Measurements from ENCODE around the gene NEDD4. TPM values are rescaled to one million over a fixed set of nuclear protein-coding genes. Genes with fewer than 3 reads are reported as not detected.

The NEDD4 gene
- total and polyA plus RNA-seq, 2 of the 4 experiments (the other 2 are of a cell fraction) = 27.4 to 80.7 TPM

DNA sequence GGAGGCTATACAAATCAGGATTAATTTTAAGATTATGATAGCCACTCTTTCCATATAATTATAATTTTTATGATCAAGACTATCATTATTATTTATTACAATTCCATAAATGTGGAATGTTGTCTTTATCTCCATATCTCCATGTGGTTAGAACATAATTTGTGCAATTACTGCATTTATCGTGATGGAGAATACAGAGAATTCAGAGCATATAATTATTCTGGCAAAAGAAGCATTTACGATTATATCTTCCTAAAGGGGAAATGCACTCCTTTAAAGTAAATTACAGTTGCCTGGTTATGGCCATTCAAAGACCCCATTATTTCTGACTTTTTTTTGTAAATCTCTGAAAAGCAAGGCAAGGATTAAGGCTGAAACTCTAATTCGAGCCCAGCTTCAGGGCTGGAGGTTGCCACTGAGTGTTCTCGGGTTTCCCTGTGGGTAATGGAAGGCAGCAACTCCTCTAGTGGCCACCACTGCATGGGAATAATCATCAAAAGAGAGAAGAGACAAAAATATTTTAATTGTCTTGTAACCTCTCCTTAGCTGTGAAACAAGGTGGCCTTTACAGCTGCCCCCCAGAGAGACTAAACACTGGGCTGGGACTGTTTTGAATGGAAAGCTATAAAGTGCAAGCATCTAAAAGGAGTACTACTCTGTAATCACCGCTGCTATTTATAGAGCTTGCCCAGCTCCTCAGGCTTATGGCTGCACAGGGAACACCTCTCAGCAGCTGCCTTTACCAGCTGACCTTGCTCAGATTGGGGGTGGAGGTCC lies 190.6 kb downstream of the NEDD4 start:
- H2BK120ac ChIP-seq (ENCODE audit: low read depth, low read length) = no peak overlapping the region
- POLR2A ChIA-PET (ENCODE audit: unreplicated experiment) = no interaction called here
- no peak overlapping the region for H2AFZ ChIP-seq (replicated peaks; ENCODE audit: low read length, poor library complexity)
- BruUV-seq (replicated peaks) = no TSS peak
- H3K4me2 ChIP-seq (ENCODE audit: low read depth, low read length) = no peak overlapping the region
- H3K9me3 ChIP-seq (ENCODE audit: control insufficient read depth, insufficient read depth, low read length) = no peaks in the 10 kb centered on the region
- H3K79me1 ChIP-seq (ENCODE audit: low read depth in 1 of 2, low read length in 2 of 2) = no peaks in the 10 kb centered on the region
- no peak overlapping the region for H3K23ac ChIP-seq (ENCODE audit: low read depth, low read length)
- H3K4ac ChIP-seq (ENCODE audit: low read depth, low read length) = no peak overlapping the region
- no peak overlapping the region for H3K56ac ChIP-seq (ENCODE audit: extremely low read depth, insufficient read depth, low read length)
- H3K14ac ChIP-seq (replicated peaks; ENCODE audit: low read depth, low read length) = no peak overlapping the region
- H3K36me3 ChIP-seq (ENCODE audit: control insufficient read depth, insufficient read depth, low read length) = no peaks in the 10 kb centered on the region
- no peak overlapping the region for H2BK5ac ChIP-seq (ENCODE audit: low read depth, low read length, poor library complexity, severe bottlenecking)
- H2BK15ac ChIP-seq (ENCODE audit: low read depth, low read length) = no peak overlapping the region
- H4K20me1 ChIP-seq (ENCODE audit: insufficient read depth, low read length) = no peaks in the 10 kb centered on the region
- TF ChIP-seq RFX5 (IDR thresholded peaks at IDR 0.05; ENCODE audit: low read depth, low read length) = no peak
- TF ChIP-seq RCOR1 (IDR thresholded peaks at IDR 0.05; ENCODE audit: insufficient replicate concordance, low read length) = no peak
- no peak for TF ChIP-seq MAFK (IDR thresholded peaks at IDR 0.05; ENCODE audit: low read depth, low read length)
- TF ChIP-seq FOS (IDR thresholded peaks at IDR 0.05; ENCODE audit: low read depth, low read length) = no peak
- TF ChIP-seq CHD1 (IDR thresholded peaks at IDR 0.05; ENCODE audit: low read depth, low read length) = no peak
- TF ChIP-seq RAD21 (IDR thresholded peaks at IDR 0.05; ENCODE audit: low read length) = no peak
- TF ChIP-seq MXI1 (IDR thresholded peaks at IDR 0.05; ENCODE audit: borderline replicate concordance, low read depth, low read length) = no peak
- no peak for TF ChIP-seq MAZ (IDR thresholded peaks at IDR 0.05; ENCODE audit: borderline replicate concordance, low read depth, low read length)
- TF ChIP-seq BHLHE40 (IDR thresholded peaks at IDR 0.05; ENCODE audit: low read depth, low read length) = no peak
- no peak for TF ChIP-seq POLR2A (IDR thresholded peaks at IDR 0.05; ENCODE audit: low read depth, low read length)
- TF ChIP-seq, protein P1, sequence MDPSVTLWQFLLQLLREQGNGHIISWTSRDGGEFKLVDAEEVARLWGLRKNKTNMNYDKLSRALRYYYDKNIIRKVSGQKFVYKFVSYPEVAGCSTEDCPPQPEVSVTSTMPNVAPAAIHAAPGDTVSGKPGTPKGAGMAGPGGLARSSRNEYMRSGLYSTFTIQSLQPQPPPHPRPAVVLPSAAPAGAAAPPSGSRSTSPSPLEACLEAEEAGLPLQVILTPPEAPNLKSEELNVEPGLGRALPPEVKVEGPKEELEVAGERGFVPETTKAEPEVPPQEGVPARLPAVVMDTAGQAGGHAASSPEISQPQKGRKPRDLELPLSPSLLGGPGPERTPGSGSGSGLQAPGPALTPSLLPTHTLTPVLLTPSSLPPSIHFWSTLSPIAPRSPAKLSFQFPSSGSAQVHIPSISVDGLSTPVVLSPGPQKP (IDR thresholded peaks at IDR 0.05; ENCODE audit: borderline replicate concordance, low read depth, low read length) = no peak
- no peak for TF ChIP-seq CEBPB (IDR thresholded peaks at IDR 0.05; ENCODE audit: low read depth, low read length)
- TF ChIP-seq SMC3 (IDR thresholded peaks at IDR 0.05; ENCODE audit: low read depth, low read length) = no peak
- TF ChIP-seq, protein P2, sequence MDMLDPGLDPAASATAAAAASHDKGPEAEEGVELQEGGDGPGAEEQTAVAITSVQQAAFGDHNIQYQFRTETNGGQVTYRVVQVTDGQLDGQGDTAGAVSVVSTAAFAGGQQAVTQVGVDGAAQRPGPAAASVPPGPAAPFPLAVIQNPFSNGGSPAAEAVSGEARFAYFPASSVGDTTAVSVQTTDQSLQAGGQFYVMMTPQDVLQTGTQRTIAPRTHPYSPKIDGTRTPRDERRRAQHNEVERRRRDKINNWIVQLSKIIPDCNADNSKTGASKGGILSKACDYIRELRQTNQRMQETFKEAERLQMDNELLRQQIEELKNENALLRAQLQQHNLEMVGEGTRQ (IDR thresholded peaks at IDR 0.05; ENCODE audit: low read depth, low read length) = no peak
- no peak overlapping the region for H2BK20ac ChIP-seq (ENCODE audit: low read depth, low read length)
- peak overlapping the region; percentile 56 for H2AK9ac ChIP-seq (replicated peaks; ENCODE audit: low read depth, low read length, poor library complexity)
- in situ Hi-C loops (cut with MboI; ENCODE audit: low sequenced_read_pairs) (no loop called here), dilution Hi-C loops (cut with HindIII; ENCODE audit: low sequenced_read_pairs, unreplicated experiment) (no loop called here), intact Hi-C loops (cut with micrococcal nuclease) (no loop called here)
- peaks cover 5% of the 10 kb centered on the region for H3K27me3 ChIP-seq (ENCODE audit: control insufficient read depth, insufficient read depth, low read length)
- H3K27ac ChIP-seq (ENCODE audit: insufficient read depth, low read length) = no peak overlapping the region
- no peak overlapping the region for H3K9ac ChIP-seq (ENCODE audit: low read depth, low read length)
- DNase-seq (no peak), ATAC-seq (ENCODE audit: low read depth) (no peak)
- no peak overlapping the region for H3K18ac ChIP-seq (ENCODE audit: low read depth, low read length)
- H3K4me3 ChIP-seq (ENCODE audit: insufficient read depth, low read depth, low read length) = no peak overlapping the region
- H4K5ac ChIP-seq (ENCODE audit: low read depth, low read length) = no peak overlapping the region
- no peaks in the 10 kb centered on the region for H3K4me1 ChIP-seq (ENCODE audit: control insufficient read depth, insufficient read depth, low read length)
- no CpG with 5 or more reads among the region's 5 CpGs for WGBS, 2 experiments (ENCODE audit: extremely low coverage in 2 of 2, insufficient read length in 1 of 2)
- H2AK5ac ChIP-seq (ENCODE audit: low read depth, low read length) = no peak overlapping the region
- H3K9me1 ChIP-seq (ENCODE audit: insufficient read depth, low read length) = no peaks in the 10 kb centered on the region; the same call in 1 of the 2 replicates
- H4K8ac ChIP-seq (ENCODE audit: low read depth in 2 of 2, low read length in 2 of 2) = no peak overlapping the region
- no peak overlapping the region for H4K91ac ChIP-seq (ENCODE audit: insufficient read depth, low read depth, low read length)
- CTCF ChIA-PET = interaction anchor here (0.6 kb wide), 1 partner anchor 141 kb away, joined by 3 read pairs; no protein-coding TSS in a partner anchor

Data from IMR-90 (cell line).